ENCODE data around the gene CEACAM3. TPM values are rescaled to one million over a fixed set of nuclear protein-coding genes. Genes with fewer than 3 reads are reported as not detected.

CEACAM3 gene
- total RNA-seq, 4 donors from 2014 or later: 0.64 TPM; not detected in 3

DNA sequence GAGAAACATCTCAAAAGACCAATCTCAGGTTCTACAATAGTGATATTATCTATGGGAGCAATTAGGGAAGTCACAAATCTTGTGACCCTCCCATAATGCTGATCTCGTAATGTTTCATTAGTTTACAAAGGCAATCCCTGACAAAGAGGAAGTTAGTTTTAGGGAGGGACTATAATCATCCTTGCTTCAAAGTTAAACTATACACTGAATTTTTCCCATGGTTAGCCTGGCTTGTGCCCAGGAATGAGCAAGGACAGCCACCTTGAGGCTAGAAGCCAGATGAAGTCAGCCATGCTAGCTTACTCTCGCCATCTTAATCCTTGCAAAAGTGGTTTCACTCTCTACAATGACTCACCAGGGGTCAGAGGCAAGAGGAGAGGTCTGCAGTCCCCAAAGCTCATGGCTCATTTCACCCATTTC lies 5.4 kb downstream of the CEACAM3 start:
- Histone ChIP-seq H3K9me3 (no peaks in the 10 kb centered on the region), H3K36me3 (no peaks in the 10 kb centered on the region), H3K4me1 (no peaks in the 10 kb centered on the region), H3K27ac (no peak overlapping the region), H3K27me3 (no peaks in the 10 kb centered on the region), H3K4me3 (no peak overlapping the region)
- WGBS: 71% methylated on average over 2 of the region's 2 CpGs
- TF ChIP-seq POLR2AphosphoS5 (IDR thresholded peaks at IDR 0.05) (no peak), EP300 (IDR thresholded peaks at IDR 0.05) (no peak), POLR2A (IDR thresholded peaks at IDR 0.05) (no peak)
- TF ChIP-seq, protein P1, sequence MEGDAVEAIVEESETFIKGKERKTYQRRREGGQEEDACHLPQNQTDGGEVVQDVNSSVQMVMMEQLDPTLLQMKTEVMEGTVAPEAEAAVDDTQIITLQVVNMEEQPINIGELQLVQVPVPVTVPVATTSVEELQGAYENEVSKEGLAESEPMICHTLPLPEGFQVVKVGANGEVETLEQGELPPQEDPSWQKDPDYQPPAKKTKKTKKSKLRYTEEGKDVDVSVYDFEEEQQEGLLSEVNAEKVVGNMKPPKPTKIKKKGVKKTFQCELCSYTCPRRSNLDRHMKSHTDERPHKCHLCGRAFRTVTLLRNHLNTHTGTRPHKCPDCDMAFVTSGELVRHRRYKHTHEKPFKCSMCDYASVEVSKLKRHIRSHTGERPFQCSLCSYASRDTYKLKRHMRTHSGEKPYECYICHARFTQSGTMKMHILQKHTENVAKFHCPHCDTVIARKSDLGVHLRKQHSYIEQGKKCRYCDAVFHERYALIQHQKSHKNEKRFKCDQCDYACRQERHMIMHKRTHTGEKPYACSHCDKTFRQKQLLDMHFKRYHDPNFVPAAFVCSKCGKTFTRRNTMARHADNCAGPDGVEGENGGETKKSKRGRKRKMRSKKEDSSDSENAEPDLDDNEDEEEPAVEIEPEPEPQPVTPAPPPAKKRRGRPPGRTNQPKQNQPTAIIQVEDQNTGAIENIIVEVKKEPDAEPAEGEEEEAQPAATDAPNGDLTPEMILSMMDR (IDR thresholded peaks at IDR 0.05): no peak
- no peak for DNase-seq (ENCODE audit: low spot score in 2 of 2)

- no peaks in the 10 kb centered on the region for H3K9me3 ChIP-seq
- no peaks in the 10 kb centered on the region for H3K27me3 ChIP-seq
- H3K27ac ChIP-seq: no peak overlapping the region
- H3K36me3 ChIP-seq: no peaks in the 10 kb centered on the region
- 73% methylated on average over 2 of the region's 2 CpGs for WGBS
- H3K4me3 ChIP-seq: no peak overlapping the region
- TF ChIP-seq EP300 (IDR thresholded peaks at IDR 0.05): no peak
- TF ChIP-seq, protein P1 (IDR thresholded peaks at IDR 0.05): no peak
- TF ChIP-seq POLR2A (IDR thresholded peaks at IDR 0.05): no peak
- TF ChIP-seq POLR2AphosphoS5 (IDR thresholded peaks at IDR 0.05): no peak
- no peaks in the 10 kb centered on the region for H3K4me1 ChIP-seq
- no peak for DNase-seq (ENCODE audit: low spot score in 2 of 2)
These were observed 6.4 kb downstream of the CEACAM3 start for GRCh38 chr19:41802770-41803169.

DNA sequence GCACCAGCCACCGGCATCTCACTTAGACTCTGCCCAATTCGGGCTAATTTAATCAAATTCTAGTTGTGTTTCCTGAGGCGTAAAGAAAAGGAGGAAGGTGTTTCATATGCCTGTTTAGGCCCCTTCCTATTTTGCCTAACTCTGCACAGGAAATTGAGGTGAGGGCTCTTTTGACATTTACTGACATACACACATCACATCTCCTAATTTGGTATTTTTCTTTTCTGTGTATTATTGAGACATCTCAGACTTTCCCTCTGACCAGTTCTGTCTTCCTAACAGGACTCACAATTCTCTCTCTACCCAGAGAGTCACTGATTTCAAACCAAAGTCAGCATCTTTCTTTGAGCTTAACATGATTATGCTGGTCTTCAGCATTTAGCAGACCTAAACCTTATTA lies 7.9 kb downstream of the CEACAM3 start:
- TF ChIP-seq POLR2A (IDR thresholded peaks at IDR 0.05) (no peak), EP300 (IDR thresholded peaks at IDR 0.05) (no peak), POLR2AphosphoS5 (IDR thresholded peaks at IDR 0.05) (no peak)
- TF ChIP-seq, protein P1 (IDR thresholded peaks at IDR 0.05): no peak
- H3K36me3 ChIP-seq: no peaks in the 10 kb centered on the region
- no peaks in the 10 kb centered on the region for H3K9me3 ChIP-seq
- H3K4me3 ChIP-seq: no peak overlapping the region
- H3K27ac ChIP-seq: no peak overlapping the region
- H3K4me1 ChIP-seq: no peaks in the 10 kb centered on the region
- 84% methylated on average over 3 of the region's 3 CpGs for WGBS
- peaks cover 1% of the 10 kb centered on the region for H3K27me3 ChIP-seq
- no peak for DNase-seq (ENCODE audit: low spot score in 2 of 2)

GRCh38 chr19:41807176-41807575 lies 10.8 kb downstream of the CEACAM3 start:
- TF ChIP-seq POLR2A (IDR thresholded peaks at IDR 0.05) (no peak), POLR2AphosphoS5 (IDR thresholded peaks at IDR 0.05) (no peak), EP300 (IDR thresholded peaks at IDR 0.05) (no peak)
- TF ChIP-seq, protein P1 (IDR thresholded peaks at IDR 0.05): no peak
- peak in 1 of 2 donors; percentile 22 for DNase-seq (ENCODE audit: low spot score in 2 of 2)
- peaks cover 13% of the 10 kb centered on the region for H3K27me3 ChIP-seq
- no peak overlapping the region for H3K27ac ChIP-seq
- H3K9me3 ChIP-seq: no peaks in the 10 kb centered on the region
- WGBS: 85% methylated on average over 2 of the region's 3 CpGs
- no peak overlapping the region for H3K4me3 ChIP-seq
- H3K36me3 ChIP-seq: no peaks in the 10 kb centered on the region
- no peaks in the 10 kb centered on the region for H3K4me1 ChIP-seq

- H3K36me3 ChIP-seq: no peaks in the 10 kb centered on the region
- 67% methylated on average over 16 of the region's 16 CpGs for WGBS
- no peak overlapping the region for H3K27ac ChIP-seq
These were observed 12.5 kb downstream of the CEACAM3 start for GRCh38 chr19:41808663-41809566.

More at GRCh38 chr19:41808663-41809566, 12.5 kb downstream of the CEACAM3 start:
- Histone ChIP-seq H3K4me1 (no peaks in the 10 kb centered on the region), H3K9me3 (no peaks in the 10 kb centered on the region), H3K4me3 (no peak overlapping the region), H3K27me3 (peaks cover 13% of the 10 kb centered on the region)
- no peak for TF ChIP-seq POLR2AphosphoS5 (IDR thresholded peaks at IDR 0.05)
- TF ChIP-seq, protein P1 (IDR thresholded peaks at IDR 0.05): no peak
- DNase-seq (ENCODE audit: low spot score in 2 of 2): peak; percentile 47 to 48
